Thoracic aorta (tissue), 2 donors: ENCODE measurements around the gene PHLDA3. TPM values are rescaled to one million over a fixed set of nuclear protein-coding genes. Genes with fewer than 3 reads are reported as not detected.

Source experiments
- ATAC-seq: fragments of 150-250 bp; one replicate; pipeline ENCODE4 v1.8.0; 2017; ENCODE audit warnings: low read depth; ENCODE audit not compliant: insufficient number of reproducible peaks, low FRiP score
- DNase-seq: peaks from one replicate; pipeline ENCODE4 v3.0.0-alpha.2; 2020; ENCODE audit warnings: low spot score
- H3K27ac ChIP-seq, 2 donors: fragments of 200-600 bp; sonication (generic); 1 replicate in 1 of 2; 2 replicates in 1 of 2; pipeline ENCODE4 v1.5.1; 2016; ENCODE audit warnings: mild to moderate bottlenecking in 2 of 2, moderate library complexity in 2 of 2
- H3K27me3 ChIP-seq: fragments of 200-600 bp; sonication (generic); replicated peaks from 2 replicates; pipeline ENCODE4 v1.6.0; 2016; ENCODE audit warnings: mild to moderate bottlenecking; ENCODE audit not compliant: insufficient read depth
- H3K36me3 ChIP-seq: fragments of 200-600 bp; sonication (generic); one replicate; pipeline ENCODE4 v1.5.1; 2016
- H3K4me1 ChIP-seq, 2 donors: fragments of 200-600 bp; sonication (generic); 1 replicate in 1 of 2; 2 replicates in 1 of 2; pipeline versions ENCODE4 v1.5.1 to v1.6.0; 2016; ENCODE audit warnings: low read depth in 2 of 2, mild to moderate bottlenecking in 1 of 2; ENCODE audit not compliant: control insufficient read depth in 1 of 2
- H3K4me3 ChIP-seq: fragments of 200-600 bp; sonication (generic); 2 replicates; pipeline ENCODE4 v1.5.1; 2016; ENCODE audit warnings: mild to moderate bottlenecking
- H3K9me3 ChIP-seq: fragments of 200-600 bp; sonication (generic); 2 replicates; pipeline ENCODE4 v1.5.1; 2016
- total RNA-seq, 2 donors: library from RNA; depleted of rRNA; stranded (reverse); fragments of >200 nt; gene quantifications; one replicate each; pipeline versions ENCODE4 v1.1.0 to v1.2.3, GENCODE V29; 2016
- TF ChIP-seq, protein P1 (sequence below): fragments of 200-600 bp; sonication (generic); IDR thresholded peaks from one replicate; pipeline ENCODE4 v1.5.1; 2019; ENCODE audit warnings: antibody characterized with exemption

The PHLDA3 gene
- total RNA-seq, 2 donors from 2014 or later: 65.7 to 134 TPM

GRCh38 chr1:201445310-201445709, 23.7 kb downstream of the PHLDA3 start:
- Histone ChIP-seq H3K9me3 (no peaks in the 10 kb centered on the region), H3K4me3 (no peak overlapping the region), H3K27ac (no peak overlapping the region), H3K4me1 (peaks cover 0 to 7% of the 10 kb centered on the region in 2 donors), H3K36me3 (no peaks in the 10 kb centered on the region), H3K27me3 (no peaks in the 10 kb centered on the region)
- no peak for DNase-seq
- TF ChIP-seq, protein P1, sequence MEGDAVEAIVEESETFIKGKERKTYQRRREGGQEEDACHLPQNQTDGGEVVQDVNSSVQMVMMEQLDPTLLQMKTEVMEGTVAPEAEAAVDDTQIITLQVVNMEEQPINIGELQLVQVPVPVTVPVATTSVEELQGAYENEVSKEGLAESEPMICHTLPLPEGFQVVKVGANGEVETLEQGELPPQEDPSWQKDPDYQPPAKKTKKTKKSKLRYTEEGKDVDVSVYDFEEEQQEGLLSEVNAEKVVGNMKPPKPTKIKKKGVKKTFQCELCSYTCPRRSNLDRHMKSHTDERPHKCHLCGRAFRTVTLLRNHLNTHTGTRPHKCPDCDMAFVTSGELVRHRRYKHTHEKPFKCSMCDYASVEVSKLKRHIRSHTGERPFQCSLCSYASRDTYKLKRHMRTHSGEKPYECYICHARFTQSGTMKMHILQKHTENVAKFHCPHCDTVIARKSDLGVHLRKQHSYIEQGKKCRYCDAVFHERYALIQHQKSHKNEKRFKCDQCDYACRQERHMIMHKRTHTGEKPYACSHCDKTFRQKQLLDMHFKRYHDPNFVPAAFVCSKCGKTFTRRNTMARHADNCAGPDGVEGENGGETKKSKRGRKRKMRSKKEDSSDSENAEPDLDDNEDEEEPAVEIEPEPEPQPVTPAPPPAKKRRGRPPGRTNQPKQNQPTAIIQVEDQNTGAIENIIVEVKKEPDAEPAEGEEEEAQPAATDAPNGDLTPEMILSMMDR: no peak
- no peak for ATAC-seq

- H3K36me3 ChIP-seq: no peaks in the 10 kb centered on the region
- no peak for ATAC-seq
- no peaks in the 10 kb centered on the region for H3K27me3 ChIP-seq
- peaks cover 0 to 7% of the 10 kb centered on the region in 2 donors for H3K4me1 ChIP-seq
- TF ChIP-seq, protein P1: no peak
- H3K9me3 ChIP-seq: no peaks in the 10 kb centered on the region
- H3K27ac ChIP-seq: no peak overlapping the region
- no peak for DNase-seq
- H3K4me3 ChIP-seq: no peak overlapping the region
Measured at GRCh38 chr1:201444792-201445191, 24.2 kb downstream of the PHLDA3 start.

GRCh38 chr1:201443747-201444146, 25.2 kb downstream of the PHLDA3 start:
- TF ChIP-seq, protein P1: no peak
- peaks cover 0 to 7% of the 10 kb centered on the region in 2 donors for H3K4me1 ChIP-seq
- no peak overlapping the region for H3K27ac ChIP-seq
- no peaks in the 10 kb centered on the region for H3K36me3 ChIP-seq
- H3K4me3 ChIP-seq: no peak overlapping the region
- H3K9me3 ChIP-seq: no peaks in the 10 kb centered on the region
- H3K27me3 ChIP-seq: no peaks in the 10 kb centered on the region
- no peak for ATAC-seq
- DNase-seq: no peak

DNA sequence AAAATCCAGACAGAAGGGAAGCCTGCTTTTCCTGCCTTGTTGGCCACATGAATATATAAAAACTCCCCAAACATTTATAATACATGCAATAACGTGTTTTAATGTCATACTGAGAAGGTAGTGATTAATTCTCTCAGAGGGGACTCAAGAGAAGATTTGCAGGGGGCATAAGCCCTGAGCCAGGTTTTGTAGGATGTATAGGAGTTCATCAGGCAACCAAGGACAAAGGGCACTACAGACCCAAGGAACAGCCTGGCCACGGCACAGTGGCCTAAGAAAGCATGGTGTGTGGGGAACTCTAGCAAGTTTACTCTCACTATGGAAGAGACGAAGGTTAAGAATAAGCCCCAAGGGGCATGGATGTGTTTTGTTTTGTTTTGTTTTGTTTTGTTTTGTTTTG, 32.0 kb downstream of the PHLDA3 start:
- Histone ChIP-seq H3K9me3 (no peaks in the 10 kb centered on the region), H3K4me1 (peaks cover 0 to 11% of the 10 kb centered on the region in 2 donors), H3K36me3 (no peaks in the 10 kb centered on the region), H3K27me3 (no peaks in the 10 kb centered on the region), H3K4me3 (no peak overlapping the region), H3K27ac (no peak overlapping the region)
- DNase-seq (no peak), ATAC-seq (no peak)
- TF ChIP-seq, protein P1: no peak

GRCh38 chr1:201436393-201436792, 32.6 kb downstream of the PHLDA3 start:
- ATAC-seq (no peak), DNase-seq (no peak)
- H3K9me3 ChIP-seq: no peaks in the 10 kb centered on the region
- TF ChIP-seq, protein P1: no peak
- no peak overlapping the region for H3K4me3 ChIP-seq
- peaks cover 0 to 11% of the 10 kb centered on the region in 2 donors for H3K4me1 ChIP-seq
- H3K27ac ChIP-seq: no peak overlapping the region
- H3K27me3 ChIP-seq: no peaks in the 10 kb centered on the region
- no peaks in the 10 kb centered on the region for H3K36me3 ChIP-seq
